Neural cell (in vitro differentiated cells): ENCODE results near the gene FADD. TPM values are rescaled to one million over a fixed set of nuclear protein-coding genes. Genes with fewer than 3 reads are reported as not detected.

Source experiments
- H2AFZ ChIP-seq: fragments of 200-600, 300-800 bp; sonication (generic), shearing (Covaris generic); 2 replicates; pipeline ENCODE4 v1.6.0; 2014; ENCODE audit warnings: low read depth, mild to moderate bottlenecking, antibody characterized with exemption, low read length, moderate library complexity
- H3F3A ChIP-seq: fragments of 200-600 bp; shearing (Covaris generic); 2 replicates; pipeline ENCODE4 v1.6.1; 2016; ENCODE audit warnings: mild to moderate bottlenecking, moderate library complexity, mixed read lengths, antibody characterized with exemption, low read length; ENCODE audit not compliant: insufficient read depth, poor library complexity, severe bottlenecking
- H3K27ac ChIP-seq: fragments of 200-600, 300-800 bp; sonication (generic), shearing (Covaris generic); 2 replicates; pipeline ENCODE4 v1.5.1; 2014; ENCODE audit warnings: mild to moderate bottlenecking, low read length, moderate library complexity
- H3K27me3 ChIP-seq: fragments of 300-800, 200-600 bp; sonication (generic), shearing (Covaris generic); 2 replicates; pipeline ENCODE4 v1.6.0; 2014; ENCODE audit warnings: mild to moderate bottlenecking, low read depth, low read length, moderate library complexity; ENCODE audit not compliant: insufficient read depth
- H3K36me3 ChIP-seq: fragments of 300-800, 200-600 bp; sonication (generic), shearing (Covaris generic); 2 replicates; pipeline ENCODE4 v1.5.1; 2014; ENCODE audit warnings: mild to moderate bottlenecking, antibody characterized with exemption, low read length, moderate library complexity; ENCODE audit not compliant: insufficient read depth
- H3K4me2 ChIP-seq: fragments of 300-800, 200-600 bp; sonication (generic), shearing (Covaris generic); 2 replicates; pipeline ENCODE4 v1.6.0; 2014; ENCODE audit warnings: mild to moderate bottlenecking, low read length
- H3K4me3 ChIP-seq: fragments of 300-800, 200-600 bp; sonication (generic), shearing (Covaris generic); 2 replicates; pipeline ENCODE4 v1.5.1; 2014; ENCODE audit warnings: mild to moderate bottlenecking, low read length, moderate library complexity
- H3K79me2 ChIP-seq: fragments of 200-600 bp; shearing (Covaris generic); replicated peaks from 2 replicates; pipeline ENCODE4 v1.6.0; 2014; ENCODE audit warnings: mild to moderate bottlenecking, low read length, moderate library complexity; ENCODE audit not compliant: insufficient read depth
- H3K9ac ChIP-seq: fragments of 300-800, 200-600 bp; sonication (generic), shearing (Covaris generic); 2 replicates; pipeline ENCODE4 v1.6.1; 2016; ENCODE audit warnings: mild to moderate bottlenecking, low read length, mixed read lengths
- H3K9me2 ChIP-seq: fragments of 200-600 bp; shearing (Covaris generic); 2 replicates; pipeline ENCODE4 v1.6.1; 2016; ENCODE audit warnings: mild to moderate bottlenecking, low read length, mixed read lengths; ENCODE audit not compliant: insufficient read depth
- H3K9me3 ChIP-seq: fragments of 200-600, 300-800 bp; sonication (generic), shearing (Covaris generic); 2 replicates; pipeline ENCODE4 v1.6.1; 2016; ENCODE audit warnings: mild to moderate bottlenecking, mixed run types, low read length, moderate library complexity, mixed read lengths
- H4K20me1 ChIP-seq: fragments of 200-600 bp; shearing (Covaris generic); 2 replicates; pipeline ENCODE4 v1.6.1; 2016; ENCODE audit warnings: mild to moderate bottlenecking, mixed run types; ENCODE audit not compliant: insufficient read depth
- CTCF ChIP-seq: fragments of 450-650 bp; IDR thresholded peaks from 2 replicates; pipeline ENCODE4 v1.5.1; 2014; ENCODE audit warnings: antibody characterized with exemption, mild to moderate bottlenecking, moderate library complexity; ENCODE audit not compliant: poor library complexity, severe bottlenecking
- EP300 ChIP-seq: fragments of 450-650 bp; conservative IDR thresholded peaks from 2 replicates; pipeline ENCODE4 v1.6.1; 2014; ENCODE audit warnings: antibody characterized with exemption, mild to moderate bottlenecking, moderate library complexity; ENCODE audit not compliant: poor library complexity, severe bottlenecking
- EZH2 ChIP-seq: fragments of 200-600, 300-800 bp; shearing (Covaris generic), sonication (generic); IDR thresholded peaks from 2 replicates; pipeline ENCODE4 v1.6.1; 2014; ENCODE audit warnings: antibody characterized with exemption, low read length, borderline replicate concordance, mild to moderate bottlenecking; ENCODE audit not compliant: insufficient read depth, poor library complexity, severe bottlenecking
- MXI1 ChIP-seq: fragments of 450-650 bp; conservative IDR thresholded peaks from 2 replicates; pipeline ENCODE4 v1.6.1; 2014; ENCODE audit warnings: antibody characterized with exemption, mild to moderate bottlenecking; ENCODE audit not compliant: poor library complexity, severe bottlenecking
- POLR2AphosphoS5 ChIP-seq: IDR thresholded peaks from 2 replicates; pipeline ENCODE4 v1.6.1; 2012
- RAD21 ChIP-seq: fragments of 450-650 bp; conservative IDR thresholded peaks from 2 replicates; pipeline ENCODE4 v1.6.1; 2014; ENCODE audit warnings: antibody characterized with exemption, mild to moderate bottlenecking, moderate library complexity
- SMC3 ChIP-seq: fragments of 450-650 bp; conservative IDR thresholded peaks from 2 replicates; pipeline ENCODE4 v1.6.1; 2014; ENCODE audit warnings: antibody characterized with exemption, mild to moderate bottlenecking, moderate library complexity; ENCODE audit not compliant: poor library complexity
- TAF1 ChIP-seq: IDR thresholded peaks from 2 replicates; pipeline ENCODE4 v1.6.1; 2012; ENCODE audit warnings: low read depth
- polyA plus RNA-seq: library from polyadenylated mRNA; depleted of rRNA; stranded (reverse); fragments of >200 nt; gene quantifications from 2 replicates; pipeline ENCODE4 v1.2.3, GENCODE V29; 2014
- TF ChIP-seq, protein P1 (sequence below): IDR thresholded peaks from 2 replicates; pipeline ENCODE4 v1.6.1; 2012; ENCODE audit warnings: borderline replicate concordance

FADD gene
- polyA plus RNA-seq, 1 donor from 2014 or later, result 23.1 TPM

GRCh38 chr11:70230840-70231710, 28.0 kb downstream of the FADD start:
- no peak overlapping the region for H3K4me2 ChIP-seq
- no peak for TF ChIP-seq EP300
- no peaks in the 10 kb centered on the region for H3F3A ChIP-seq
- no peaks in the 10 kb centered on the region for H4K20me1 ChIP-seq
- no peak overlapping the region for H3K27ac ChIP-seq
- no peaks in the 10 kb centered on the region for H3K27me3 ChIP-seq
- no peak overlapping the region for H2AFZ ChIP-seq
- H3K9me2 ChIP-seq, result no peaks in the 10 kb centered on the region
- H3K9ac ChIP-seq, result no peak overlapping the region
- H3K79me2 ChIP-seq, result no peaks in the 10 kb centered on the region
- no peak overlapping the region for H3K4me3 ChIP-seq
- no peaks in the 10 kb centered on the region for H3K36me3 ChIP-seq
- H3K9me3 ChIP-seq, result no peaks in the 10 kb centered on the region

DNA sequence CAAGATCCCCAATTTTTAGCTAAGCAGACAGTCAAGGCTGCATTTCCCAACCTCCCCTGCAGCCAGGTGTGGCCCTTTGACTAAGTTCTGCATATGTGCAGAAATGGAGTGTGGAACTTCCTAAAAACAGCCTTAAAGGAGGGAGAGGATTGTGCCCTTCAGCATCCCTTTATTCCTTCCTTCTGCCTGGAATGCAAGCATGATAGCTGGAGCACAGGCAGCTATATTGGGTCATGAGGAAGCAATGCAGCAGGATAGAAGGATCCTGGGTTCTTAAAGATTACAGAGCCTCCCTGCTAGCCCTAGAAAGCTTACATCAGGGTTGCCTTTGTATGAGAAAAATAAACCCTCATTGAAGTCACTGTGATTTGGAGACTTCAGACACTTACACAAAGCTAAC, 29.9 kb downstream of the FADD start:
- Histone ChIP-seq H3K9ac (no peak overlapping the region), H3K79me2 (no peaks in the 10 kb centered on the region), H3K4me2 (no peak overlapping the region), H3K27me3 (no peaks in the 10 kb centered on the region), H3F3A (no peaks in the 10 kb centered on the region), H3K27ac (no peak overlapping the region), H3K9me3 (no peaks in the 10 kb centered on the region), H3K4me3 (no peak overlapping the region), H3K9me2 (no peaks in the 10 kb centered on the region), H2AFZ (no peak overlapping the region), H4K20me1 (no peaks in the 10 kb centered on the region), H3K36me3 (no peaks in the 10 kb centered on the region)
- TF ChIP-seq, protein P1, sequence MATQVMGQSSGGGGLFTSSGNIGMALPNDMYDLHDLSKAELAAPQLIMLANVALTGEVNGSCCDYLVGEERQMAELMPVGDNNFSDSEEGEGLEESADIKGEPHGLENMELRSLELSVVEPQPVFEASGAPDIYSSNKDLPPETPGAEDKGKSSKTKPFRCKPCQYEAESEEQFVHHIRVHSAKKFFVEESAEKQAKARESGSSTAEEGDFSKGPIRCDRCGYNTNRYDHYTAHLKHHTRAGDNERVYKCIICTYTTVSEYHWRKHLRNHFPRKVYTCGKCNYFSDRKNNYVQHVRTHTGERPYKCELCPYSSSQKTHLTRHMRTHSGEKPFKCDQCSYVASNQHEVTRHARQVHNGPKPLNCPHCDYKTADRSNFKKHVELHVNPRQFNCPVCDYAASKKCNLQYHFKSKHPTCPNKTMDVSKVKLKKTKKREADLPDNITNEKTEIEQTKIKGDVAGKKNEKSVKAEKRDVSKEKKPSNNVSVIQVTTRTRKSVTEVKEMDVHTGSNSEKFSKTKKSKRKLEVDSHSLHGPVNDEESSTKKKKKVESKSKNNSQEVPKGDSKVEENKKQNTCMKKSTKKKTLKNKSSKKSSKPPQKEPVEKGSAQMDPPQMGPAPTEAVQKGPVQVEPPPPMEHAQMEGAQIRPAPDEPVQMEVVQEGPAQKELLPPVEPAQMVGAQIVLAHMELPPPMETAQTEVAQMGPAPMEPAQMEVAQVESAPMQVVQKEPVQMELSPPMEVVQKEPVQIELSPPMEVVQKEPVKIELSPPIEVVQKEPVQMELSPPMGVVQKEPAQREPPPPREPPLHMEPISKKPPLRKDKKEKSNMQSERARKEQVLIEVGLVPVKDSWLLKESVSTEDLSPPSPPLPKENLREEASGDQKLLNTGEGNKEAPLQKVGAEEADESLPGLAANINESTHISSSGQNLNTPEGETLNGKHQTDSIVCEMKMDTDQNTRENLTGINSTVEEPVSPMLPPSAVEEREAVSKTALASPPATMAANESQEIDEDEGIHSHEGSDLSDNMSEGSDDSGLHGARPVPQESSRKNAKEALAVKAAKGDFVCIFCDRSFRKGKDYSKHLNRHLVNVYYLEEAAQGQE, result no peak
- TF ChIP-seq SMC3 (no peak), EP300 (no peak), RAD21 (no peak), EZH2 (no peak), CTCF (no peak), POLR2AphosphoS5 (no peak), MXI1 (no peak), TAF1 (no peak)
